ENCODE data around the gene USP48. TPM values are rescaled to one million over a fixed set of nuclear protein-coding genes. Genes with fewer than 3 reads are reported as not detected.

Gene USP48
- total and polyA plus RNA-seq, 2 of the 13 experiments (the other 11 are each of a cell fraction or from before 2014, with no cell fraction given): 30.4 to 30.7 TPM

DNA sequence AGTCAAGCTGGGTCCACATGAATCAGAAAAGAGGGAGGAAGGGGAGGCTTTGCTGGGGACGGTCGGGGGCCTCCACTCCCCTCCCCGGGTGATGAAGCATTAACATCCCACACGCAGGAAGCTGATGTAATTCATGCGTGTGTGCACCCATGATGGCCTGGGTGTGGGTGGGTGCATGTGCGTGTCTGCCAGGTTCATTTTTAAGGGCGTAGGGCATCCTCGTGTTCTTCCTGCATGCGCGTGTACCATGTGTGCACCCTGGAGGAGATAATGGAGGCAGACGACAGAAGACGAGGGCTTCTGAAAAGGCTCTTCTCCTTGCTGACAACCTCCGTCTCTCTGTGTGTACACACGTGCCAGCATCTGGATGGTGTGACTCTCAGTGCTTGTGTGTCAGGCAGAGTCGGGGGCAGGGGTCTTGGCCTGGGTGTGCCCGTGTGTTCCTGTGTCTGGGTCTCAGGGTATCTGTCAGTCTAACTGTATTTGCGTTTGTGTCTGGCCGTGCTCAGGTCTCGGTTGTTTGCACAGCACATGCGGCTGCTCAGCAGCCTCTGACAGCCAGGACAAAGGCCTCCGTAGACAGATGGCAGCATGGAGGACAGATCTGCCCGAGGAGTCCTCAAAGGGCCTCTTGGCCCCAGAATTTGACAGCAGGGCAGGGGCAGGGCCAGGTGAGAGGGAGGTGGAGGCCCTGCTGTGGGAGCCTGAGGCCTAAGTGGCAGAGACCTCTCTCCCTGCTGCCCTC is 116.2 kb downstream of the USP48 start (continued):
- TF ChIP-seq ZFP1 (CRISPR knock-in tag; IDR thresholded peaks at IDR 0.05) (no peak), BHLHE40 (IDR thresholded peaks at IDR 0.05; ENCODE audit: low read length) (peak; percentile 90), ZBTB7B (CRISPR knock-in tag; IDR thresholded peaks at IDR 0.05) (no peak), FOSL2 (CRISPR knock-in tag; IDR thresholded peaks at IDR 0.05) (no peak), ZSCAN20 (CRISPR knock-in tag; IDR thresholded peaks at IDR 0.05; ENCODE audit: borderline replicate concordance) (no peak), PPARG (CRISPR knock-in tag; conservative IDR thresholded peaks at IDR 0.05) (no peak), BORCS8-MEF2B (CRISPR knock-in tag; IDR thresholded peaks at IDR 0.05) (no peak), MEIS1 (CRISPR knock-in tag; IDR thresholded peaks at IDR 0.05; ENCODE audit: borderline replicate concordance) (0 out of 2 replicates have a peak, but pooled peaks have one; percentile 12), SIN3B (IDR thresholded peaks at IDR 0.05; ENCODE audit: low read length) (no peak), ZNF563 (CRISPR knock-in tag; IDR thresholded peaks at IDR 0.05) (no peak), STAT5B (CRISPR knock-in tag; IDR thresholded peaks at IDR 0.05) (no peak)
- TF ChIP-seq, protein P1, sequence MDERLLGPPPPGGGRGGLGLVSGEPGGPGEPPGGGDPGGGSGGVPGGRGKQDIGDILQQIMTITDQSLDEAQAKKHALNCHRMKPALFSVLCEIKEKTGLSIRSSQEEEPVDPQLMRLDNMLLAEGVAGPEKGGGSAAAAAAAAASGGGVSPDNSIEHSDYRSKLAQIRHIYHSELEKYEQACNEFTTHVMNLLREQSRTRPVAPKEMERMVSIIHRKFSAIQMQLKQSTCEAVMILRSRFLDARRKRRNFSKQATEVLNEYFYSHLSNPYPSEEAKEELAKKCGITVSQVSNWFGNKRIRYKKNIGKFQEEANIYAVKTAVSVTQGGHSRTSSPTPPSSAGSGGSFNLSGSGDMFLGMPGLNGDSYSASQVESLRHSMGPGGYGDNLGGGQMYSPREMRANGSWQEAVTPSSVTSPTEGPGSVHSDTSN (CRISPR knock-in tag; IDR thresholded peaks at IDR 0.05): no peak
- TF ChIP-seq, protein P2, sequence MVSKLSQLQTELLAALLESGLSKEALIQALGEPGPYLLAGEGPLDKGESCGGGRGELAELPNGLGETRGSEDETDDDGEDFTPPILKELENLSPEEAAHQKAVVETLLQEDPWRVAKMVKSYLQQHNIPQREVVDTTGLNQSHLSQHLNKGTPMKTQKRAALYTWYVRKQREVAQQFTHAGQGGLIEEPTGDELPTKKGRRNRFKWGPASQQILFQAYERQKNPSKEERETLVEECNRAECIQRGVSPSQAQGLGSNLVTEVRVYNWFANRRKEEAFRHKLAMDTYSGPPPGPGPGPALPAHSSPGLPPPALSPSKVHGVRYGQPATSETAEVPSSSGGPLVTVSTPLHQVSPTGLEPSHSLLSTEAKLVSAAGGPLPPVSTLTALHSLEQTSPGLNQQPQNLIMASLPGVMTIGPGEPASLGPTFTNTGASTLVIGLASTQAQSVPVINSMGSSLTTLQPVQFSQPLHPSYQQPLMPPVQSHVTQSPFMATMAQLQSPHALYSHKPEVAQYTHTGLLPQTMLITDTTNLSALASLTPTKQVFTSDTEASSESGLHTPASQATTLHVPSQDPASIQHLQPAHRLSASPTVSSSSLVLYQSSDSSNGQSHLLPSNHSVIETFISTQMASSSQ (IDR thresholded peaks at IDR 0.05; ENCODE audit: low read depth): no peak
- TF ChIP-seq, protein P2 (CRISPR knock-in tag; IDR thresholded peaks at IDR 0.05; ENCODE audit: borderline replicate concordance): peak; percentile 18; the same call in 1 of the 2 replicates
- TF ChIP-seq, protein P3, sequence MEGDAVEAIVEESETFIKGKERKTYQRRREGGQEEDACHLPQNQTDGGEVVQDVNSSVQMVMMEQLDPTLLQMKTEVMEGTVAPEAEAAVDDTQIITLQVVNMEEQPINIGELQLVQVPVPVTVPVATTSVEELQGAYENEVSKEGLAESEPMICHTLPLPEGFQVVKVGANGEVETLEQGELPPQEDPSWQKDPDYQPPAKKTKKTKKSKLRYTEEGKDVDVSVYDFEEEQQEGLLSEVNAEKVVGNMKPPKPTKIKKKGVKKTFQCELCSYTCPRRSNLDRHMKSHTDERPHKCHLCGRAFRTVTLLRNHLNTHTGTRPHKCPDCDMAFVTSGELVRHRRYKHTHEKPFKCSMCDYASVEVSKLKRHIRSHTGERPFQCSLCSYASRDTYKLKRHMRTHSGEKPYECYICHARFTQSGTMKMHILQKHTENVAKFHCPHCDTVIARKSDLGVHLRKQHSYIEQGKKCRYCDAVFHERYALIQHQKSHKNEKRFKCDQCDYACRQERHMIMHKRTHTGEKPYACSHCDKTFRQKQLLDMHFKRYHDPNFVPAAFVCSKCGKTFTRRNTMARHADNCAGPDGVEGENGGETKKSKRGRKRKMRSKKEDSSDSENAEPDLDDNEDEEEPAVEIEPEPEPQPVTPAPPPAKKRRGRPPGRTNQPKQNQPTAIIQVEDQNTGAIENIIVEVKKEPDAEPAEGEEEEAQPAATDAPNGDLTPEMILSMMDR (CRISPR knock-in tag; IDR thresholded peaks at IDR 0.05): peak; percentile 35
- TF ChIP-seq, protein P4, sequence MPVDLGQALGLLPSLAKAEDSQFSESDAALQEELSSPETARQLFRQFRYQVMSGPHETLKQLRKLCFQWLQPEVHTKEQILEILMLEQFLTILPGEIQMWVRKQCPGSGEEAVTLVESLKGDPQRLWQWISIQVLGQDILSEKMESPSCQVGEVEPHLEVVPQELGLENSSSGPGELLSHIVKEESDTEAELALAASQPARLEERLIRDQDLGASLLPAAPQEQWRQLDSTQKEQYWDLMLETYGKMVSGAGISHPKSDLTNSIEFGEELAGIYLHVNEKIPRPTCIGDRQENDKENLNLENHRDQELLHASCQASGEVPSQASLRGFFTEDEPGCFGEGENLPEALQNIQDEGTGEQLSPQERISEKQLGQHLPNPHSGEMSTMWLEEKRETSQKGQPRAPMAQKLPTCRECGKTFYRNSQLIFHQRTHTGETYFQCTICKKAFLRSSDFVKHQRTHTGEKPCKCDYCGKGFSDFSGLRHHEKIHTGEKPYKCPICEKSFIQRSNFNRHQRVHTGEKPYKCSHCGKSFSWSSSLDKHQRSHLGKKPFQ (CRISPR knock-in tag; IDR thresholded peaks at IDR 0.05; ENCODE audit: insufficient replicate concordance): no peak
- TF ChIP-seq, protein P5, sequence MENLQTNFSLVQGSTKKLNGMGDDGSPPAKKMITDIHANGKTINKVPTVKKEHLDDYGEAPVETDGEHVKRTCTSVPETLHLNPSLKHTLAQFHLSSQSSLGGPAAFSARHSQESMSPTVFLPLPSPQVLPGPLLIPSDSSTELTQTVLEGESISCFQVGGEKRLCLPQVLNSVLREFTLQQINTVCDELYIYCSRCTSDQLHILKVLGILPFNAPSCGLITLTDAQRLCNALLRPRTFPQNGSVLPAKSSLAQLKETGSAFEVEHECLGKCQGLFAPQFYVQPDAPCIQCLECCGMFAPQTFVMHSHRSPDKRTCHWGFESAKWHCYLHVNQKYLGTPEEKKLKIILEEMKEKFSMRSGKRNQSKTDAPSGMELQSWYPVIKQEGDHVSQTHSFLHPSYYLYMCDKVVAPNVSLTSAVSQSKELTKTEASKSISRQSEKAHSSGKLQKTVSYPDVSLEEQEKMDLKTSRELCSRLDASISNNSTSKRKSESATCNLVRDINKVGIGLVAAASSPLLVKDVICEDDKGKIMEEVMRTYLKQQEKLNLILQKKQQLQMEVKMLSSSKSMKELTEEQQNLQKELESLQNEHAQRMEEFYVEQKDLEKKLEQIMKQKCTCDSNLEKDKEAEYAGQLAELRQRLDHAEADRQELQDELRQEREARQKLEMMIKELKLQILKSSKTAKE (CRISPR knock-in tag; IDR thresholded peaks at IDR 0.05; ENCODE audit: borderline replicate concordance): peak; percentile 61
